HepG2 (cell line): ENCODE results near the gene CAMTA1. TPM values are rescaled to one million over a fixed set of nuclear protein-coding genes. Genes with fewer than 3 reads are reported as not detected.

Source experiments
- ATAC-seq: fragments of 200-7000 bp; cut with Tn5 transposase; 3 replicates; pipeline ENCODE4 v1.9.1; 2020; ENCODE audit warnings: mild to moderate bottlenecking, moderate library complexity
- BruUV-seq: library from RNA; stranded (reverse); fragments of 400-500 nt; replicated peaks from 2 replicates; lab custom pipeline; 2021; lab: Mats Ljungman, UMichigan
- CTCF ChIA-PET: fragments of 300-600 bp; formaldehyde crosslinking; extraction: SDS; loops from one replicate; lab custom pipeline; 2021; ENCODE audit warnings: low total read pairs, inconsistent platforms, low intra/inter-chr PET ratio; lab: Yijun Ruan, JAX
- POLR2A ChIA-PET: fragments of 350-600 bp; sonication (Branson Sonifier 250); formaldehyde crosslinking; loops from one replicate; lab custom pipeline; 2020; ENCODE audit warnings: antibody characterized with exemption, inconsistent platforms; lab: Yijun Ruan, JAX
- DNase-seq: peaks from one replicate; pipeline ENCODE4 v3.0.0-alpha.2; 2015; ENCODE audit warnings: low spot score
- FAIRE-seq: peaks from 3 replicates; lab custom pipeline; 2011; peaks lifted over from hg19 to GRCh38; lab: Jason Lieb, UNC
- H2AFZ ChIP-seq: one replicate; pipeline ENCODE4 v1.6.1; 2011; ENCODE audit warnings: low read length, inconsistent platforms
- H3K27ac ChIP-seq: fragments of 300-600 bp; 3 replicates; pipeline ENCODE4 v1.8.0; 2011; ENCODE audit warnings: mixed run types, mild to moderate bottlenecking, mixed read lengths, low read length, inconsistent platforms; ENCODE audit not compliant: insufficient read depth; ENCODE audit errors: extremely low read length
- H3K27me3 ChIP-seq, 2 experiments: fragments of 200-600 bp in 1 of 2; 2 replicates in 1 of 2; 3 replicates in 1 of 2; pipeline versions ENCODE4 v1.6.0 to v1.8.0; 2011; ENCODE audit warnings: low read length in 2 of 2, mild to moderate bottlenecking in 2 of 2, moderate library complexity in 2 of 2, inconsistent platforms in 1 of 2; ENCODE audit not compliant: insufficient read depth in 2 of 2, control insufficient read depth in 1 of 2
- H3K36me3 ChIP-seq, 2 experiments: fragments of 200-600 bp in 1 of 2; replicated peaks in 1 of 2; 2 replicates in 1 of 2; 3 replicates in 1 of 2; pipeline versions ENCODE4 v1.5.1 to v1.8.0; 2011; ENCODE audit warnings: low read length in 2 of 2, inconsistent platforms in 1 of 2; ENCODE audit not compliant: insufficient read depth in 2 of 2, control insufficient read depth in 1 of 2
- H3K4me1 ChIP-seq: 2 replicates; pipeline ENCODE4 v1.5.1; 2012; ENCODE audit warnings: low read length, inconsistent platforms; ENCODE audit not compliant: insufficient read depth
- H3K4me2 ChIP-seq: 2 replicates; pipeline ENCODE4 v1.6.0; 2011; ENCODE audit warnings: low read depth, low read length, inconsistent platforms
- H3K4me3 ChIP-seq, 3 experiments: fragments of 200-600 bp in 1 of 3; sonication (generic), shearing (Covaris generic) in 1 of 3; replicated peaks in 1 of 3; 2 replicates each; pipeline ENCODE4 v1.5.1; 2011 to 2016; ENCODE audit warnings: low read length in 3 of 3, inconsistent platforms in 2 of 3, low read depth in 2 of 3, mild to moderate bottlenecking in 2 of 3, control low read depth in 1 of 3, mixed read lengths in 1 of 3; ENCODE audit not compliant: insufficient read depth in 1 of 3
- H3K79me2 ChIP-seq: one replicate; pipeline ENCODE4 v1.6.1; 2011; ENCODE audit warnings: low read length, inconsistent platforms; ENCODE audit not compliant: insufficient read depth
- H3K9ac ChIP-seq: 2 replicates; pipeline ENCODE4 v1.6.0; 2011; ENCODE audit warnings: mild to moderate bottlenecking, low read depth, low read length, inconsistent platforms; ENCODE audit not compliant: insufficient read depth
- H3K9me3 ChIP-seq: 2 replicates; pipeline ENCODE4 v1.5.1; 2012; ENCODE audit warnings: mild to moderate bottlenecking, low read length
- H4K20me1 ChIP-seq: 2 replicates; pipeline ENCODE4 v1.6.0; 2011; ENCODE audit warnings: inconsistent platforms, mild to moderate bottlenecking, low read length, moderate library complexity; ENCODE audit not compliant: insufficient read depth
- BHLHE40 ChIP-seq: IDR thresholded peaks from 2 replicates; pipeline ENCODE4 v1.6.1; 2011; ENCODE audit warnings: low read length, improper control_type of control experiment
- E2F5 ChIP-seq: sonication (generic); formaldehyde crosslinking; conservative IDR thresholded peaks from 2 replicates; pipeline ENCODE4 v1.4.0; 2020; ENCODE audit warnings: missing genetic modification reagents
- FIP1L1 ChIP-seq: fragments of 200-400 bp; formaldehyde crosslinking; IDR thresholded peaks from 2 replicates; pipeline ENCODE4 v1.6.1; 2018; ENCODE audit warnings: low read depth, mild to moderate bottlenecking, low read length, moderate library complexity, borderline replicate concordance; ENCODE audit not compliant: insufficient read depth
- GTF3A ChIP-seq: sonication (generic); formaldehyde crosslinking; conservative IDR thresholded peaks from 2 replicates; pipeline ENCODE4 v1.4.0; 2020; ENCODE audit warnings: mild to moderate bottlenecking, missing genetic modification reagents
- HIVEP1 ChIP-seq: sonication (generic); formaldehyde crosslinking; IDR thresholded peaks from 2 replicates; pipeline ENCODE4 v1.4.0; 2020; ENCODE audit warnings: mild to moderate bottlenecking, missing genetic modification reagents
- NCOA2 ChIP-seq: sonication (generic); formaldehyde crosslinking; IDR thresholded peaks from 2 replicates; pipeline ENCODE4 v1.8.0; 2022; ENCODE audit warnings: inconsistent platforms
- TBP ChIP-seq: sonication (generic); formaldehyde crosslinking; IDR thresholded peaks from 2 replicates; pipeline ENCODE4 v1.5.0; 2020; ENCODE audit warnings: missing genetic modification reagents
- ZFP90 ChIP-seq: sonication (generic); formaldehyde crosslinking; IDR thresholded peaks from 2 replicates; pipeline ENCODE4 v1.8.0; 2022; ENCODE audit warnings: missing genetic modification reagents, mild to moderate bottlenecking, inconsistent platforms, borderline replicate concordance
- ZNF652 ChIP-seq: IDR thresholded peaks from 2 replicates; pipeline ENCODE4 v1.6.1; 2016; ENCODE audit warnings: low read depth, borderline replicate concordance
- WGBS: methylation state at CpG from one replicate; pipeline ENCODE4 v1.1.6; 2017; ENCODE audit warnings: low lambda C conversion rate; 5-methylcytosine and 5-hydroxymethylcytosine counted together
- in situ Hi-C: cut with HindIII; loops from 2 replicates; pipeline ENCODE4 v1.10.0; 2017; ENCODE audit warnings: low pct_unique_long_range_greater_than_20kb; ENCODE audit not compliant: extremely low pct_ligation_motif_present
- intact Hi-C: fragments of 100-400 bp; cut with micrococcal nuclease; formaldehyde crosslinking; loops from one replicate; pipeline ENCODE4 v1.10.0; 2022; ENCODE audit not compliant: unreplicated experiment
- polyA plus RNA-seq, 8 experiments: library from polyadenylated mRNA; depleted of rRNA in 3 of 8; stranded (reverse) in 7 of 8; unstranded in 1 of 8; fragments of >200 nt; fragmentation: Illumina TruSeq in 4 of 8; extraction: Trizol in 4 of 8; gene quantifications; 2 replicates each; pipeline versions ENCODE4 v1.2.1 to v1.2.3, GENCODE V29; 2011 to 2016; ENCODE audit warnings: low read depth in 4 of 8, missing spikeins in 1 of 8, mixed read lengths in 1 of 8; ENCODE audit not compliant: insufficient read depth in 1 of 8
- total RNA-seq, 5 experiments: library from RNA; depleted of rRNA; stranded (reverse); fragments of >200 nt; fragmentation: Illumina TruSeq; extraction: Trizol; gene quantifications; 2 replicates each; pipeline ENCODE4 v1.2.3, GENCODE V29; 2016; ENCODE audit warnings: low read depth in 1 of 5
- TF ChIP-seq, protein P1 (sequence below): sonication (generic); formaldehyde crosslinking; IDR thresholded peaks from 2 replicates; pipeline ENCODE4 v1.4.0; 2020; ENCODE audit warnings: missing genetic modification reagents
- TF ChIP-seq, protein P2 (sequence below): sonication (generic); formaldehyde crosslinking; IDR thresholded peaks from one replicate; pipeline ENCODE4 v1.5.1; 2020; ENCODE audit warnings: mild to moderate bottlenecking, missing genetic modification reagents; ENCODE audit errors: not compliant biosample characterization

The CAMTA1 gene
- total and polyA plus RNA-seq, 2 of the 13 experiments (the other 11 are each of a cell fraction or from before 2014, with no cell fraction given), result 25.0 to 36.4 TPM

GRCh38 chr1:7087888-7088287 is 302.6 kb downstream of the CAMTA1 start (continued):
- TF ChIP-seq, protein P1, sequence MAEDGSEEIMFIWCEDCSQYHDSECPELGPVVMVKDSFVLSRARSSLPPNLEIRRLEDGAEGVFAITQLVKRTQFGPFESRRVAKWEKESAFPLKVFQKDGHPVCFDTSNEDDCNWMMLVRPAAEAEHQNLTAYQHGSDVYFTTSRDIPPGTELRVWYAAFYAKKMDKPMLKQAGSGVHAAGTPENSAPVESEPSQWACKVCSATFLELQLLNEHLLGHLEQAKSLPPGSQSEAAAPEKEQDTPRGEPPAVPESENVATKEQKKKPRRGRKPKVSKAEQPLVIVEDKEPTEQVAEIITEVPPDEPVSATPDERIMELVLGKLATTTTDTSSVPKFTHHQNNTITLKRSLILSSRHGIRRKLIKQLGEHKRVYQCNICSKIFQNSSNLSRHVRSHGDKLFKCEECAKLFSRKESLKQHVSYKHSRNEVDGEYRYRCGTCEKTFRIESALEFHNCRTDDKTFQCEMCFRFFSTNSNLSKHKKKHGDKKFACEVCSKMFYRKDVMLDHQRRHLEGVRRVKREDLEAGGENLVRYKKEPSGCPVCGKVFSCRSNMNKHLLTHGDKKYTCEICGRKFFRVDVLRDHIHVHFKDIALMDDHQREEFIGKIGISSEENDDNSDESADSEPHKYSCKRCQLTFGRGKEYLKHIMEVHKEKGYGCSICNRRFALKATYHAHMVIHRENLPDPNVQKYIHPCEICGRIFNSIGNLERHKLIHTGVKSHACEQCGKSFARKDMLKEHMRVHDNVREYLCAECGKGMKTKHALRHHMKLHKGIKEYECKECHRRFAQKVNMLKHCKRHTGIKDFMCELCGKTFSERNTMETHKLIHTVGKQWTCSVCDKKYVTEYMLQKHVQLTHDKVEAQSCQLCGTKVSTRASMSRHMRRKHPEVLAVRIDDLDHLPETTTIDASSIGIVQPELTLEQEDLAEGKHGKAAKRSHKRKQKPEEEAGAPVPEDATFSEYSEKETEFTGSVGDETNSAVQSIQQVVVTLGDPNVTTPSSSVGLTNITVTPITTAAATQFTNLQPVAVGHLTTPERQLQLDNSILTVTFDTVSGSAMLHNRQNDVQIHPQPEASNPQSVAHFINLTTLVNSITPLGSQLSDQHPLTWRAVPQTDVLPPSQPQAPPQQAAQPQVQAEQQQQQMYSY (CRISPR knock-in tag), result no peak
- TF ChIP-seq FIP1L1 (no peak), TBP (no peak), E2F5 (CRISPR knock-in tag) (no peak)
- TF ChIP-seq, all 625 proteins: peak for 0

DNA sequence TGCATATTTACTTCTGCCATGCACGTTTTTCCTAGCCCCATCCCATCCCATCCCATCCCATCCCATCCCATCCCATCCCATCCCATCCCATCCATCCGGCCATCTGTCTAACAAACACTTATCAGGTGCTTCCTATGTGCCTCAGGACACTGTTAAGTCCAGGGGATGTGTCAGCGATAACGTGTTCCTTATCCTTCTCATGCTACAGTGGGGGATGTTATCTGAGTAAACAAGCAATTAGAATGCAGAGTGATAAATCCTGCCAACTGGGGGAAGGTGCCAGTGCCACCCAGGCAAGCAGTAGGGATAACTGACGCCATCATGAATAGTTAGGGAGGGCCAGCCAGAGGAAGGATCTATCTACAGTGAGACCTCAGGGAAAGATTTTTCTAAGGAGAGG is 304.2 kb downstream of the CAMTA1 start:
- H3K27ac ChIP-seq, result no peak overlapping the region
- 4% methylated on average over 5 of the region's 5 CpGs for WGBS
- ATAC-seq, result no peak
- no peaks in the 10 kb centered on the region for H3K4me1 ChIP-seq
- no peaks in the 10 kb centered on the region for H4K20me1 ChIP-seq
- peaks cover 2 to 48% of the 10 kb centered on the region in 2 experiments; a peak in 4 of 5 replicates for H3K27me3 ChIP-seq
- ChIA-PET POLR2A (no interaction called here), CTCF (no interaction called here)
- in situ Hi-C loops (no loop called here), intact Hi-C loops (no loop called here)
- H3K36me3 ChIP-seq, result no peaks in the 10 kb centered on the region
- no peak for DNase-seq
- BruUV-seq, result no TSS peak
- no peaks in the 10 kb centered on the region for H3K9me3 ChIP-seq
- H3K4me2 ChIP-seq, result no peak overlapping the region
- no peak overlapping the region for H3K4me3 ChIP-seq
- H3K9ac ChIP-seq, result no peak overlapping the region
- H2AFZ ChIP-seq, result no peak overlapping the region
- H3K79me2 ChIP-seq, result no peaks in the 10 kb centered on the region
- FAIRE-seq, result no peak
- TF ChIP-seq HIVEP1 (CRISPR knock-in tag), result no peak
- TF ChIP-seq ZFP90 (CRISPR knock-in tag), result no peak
- TF ChIP-seq, protein P2, sequence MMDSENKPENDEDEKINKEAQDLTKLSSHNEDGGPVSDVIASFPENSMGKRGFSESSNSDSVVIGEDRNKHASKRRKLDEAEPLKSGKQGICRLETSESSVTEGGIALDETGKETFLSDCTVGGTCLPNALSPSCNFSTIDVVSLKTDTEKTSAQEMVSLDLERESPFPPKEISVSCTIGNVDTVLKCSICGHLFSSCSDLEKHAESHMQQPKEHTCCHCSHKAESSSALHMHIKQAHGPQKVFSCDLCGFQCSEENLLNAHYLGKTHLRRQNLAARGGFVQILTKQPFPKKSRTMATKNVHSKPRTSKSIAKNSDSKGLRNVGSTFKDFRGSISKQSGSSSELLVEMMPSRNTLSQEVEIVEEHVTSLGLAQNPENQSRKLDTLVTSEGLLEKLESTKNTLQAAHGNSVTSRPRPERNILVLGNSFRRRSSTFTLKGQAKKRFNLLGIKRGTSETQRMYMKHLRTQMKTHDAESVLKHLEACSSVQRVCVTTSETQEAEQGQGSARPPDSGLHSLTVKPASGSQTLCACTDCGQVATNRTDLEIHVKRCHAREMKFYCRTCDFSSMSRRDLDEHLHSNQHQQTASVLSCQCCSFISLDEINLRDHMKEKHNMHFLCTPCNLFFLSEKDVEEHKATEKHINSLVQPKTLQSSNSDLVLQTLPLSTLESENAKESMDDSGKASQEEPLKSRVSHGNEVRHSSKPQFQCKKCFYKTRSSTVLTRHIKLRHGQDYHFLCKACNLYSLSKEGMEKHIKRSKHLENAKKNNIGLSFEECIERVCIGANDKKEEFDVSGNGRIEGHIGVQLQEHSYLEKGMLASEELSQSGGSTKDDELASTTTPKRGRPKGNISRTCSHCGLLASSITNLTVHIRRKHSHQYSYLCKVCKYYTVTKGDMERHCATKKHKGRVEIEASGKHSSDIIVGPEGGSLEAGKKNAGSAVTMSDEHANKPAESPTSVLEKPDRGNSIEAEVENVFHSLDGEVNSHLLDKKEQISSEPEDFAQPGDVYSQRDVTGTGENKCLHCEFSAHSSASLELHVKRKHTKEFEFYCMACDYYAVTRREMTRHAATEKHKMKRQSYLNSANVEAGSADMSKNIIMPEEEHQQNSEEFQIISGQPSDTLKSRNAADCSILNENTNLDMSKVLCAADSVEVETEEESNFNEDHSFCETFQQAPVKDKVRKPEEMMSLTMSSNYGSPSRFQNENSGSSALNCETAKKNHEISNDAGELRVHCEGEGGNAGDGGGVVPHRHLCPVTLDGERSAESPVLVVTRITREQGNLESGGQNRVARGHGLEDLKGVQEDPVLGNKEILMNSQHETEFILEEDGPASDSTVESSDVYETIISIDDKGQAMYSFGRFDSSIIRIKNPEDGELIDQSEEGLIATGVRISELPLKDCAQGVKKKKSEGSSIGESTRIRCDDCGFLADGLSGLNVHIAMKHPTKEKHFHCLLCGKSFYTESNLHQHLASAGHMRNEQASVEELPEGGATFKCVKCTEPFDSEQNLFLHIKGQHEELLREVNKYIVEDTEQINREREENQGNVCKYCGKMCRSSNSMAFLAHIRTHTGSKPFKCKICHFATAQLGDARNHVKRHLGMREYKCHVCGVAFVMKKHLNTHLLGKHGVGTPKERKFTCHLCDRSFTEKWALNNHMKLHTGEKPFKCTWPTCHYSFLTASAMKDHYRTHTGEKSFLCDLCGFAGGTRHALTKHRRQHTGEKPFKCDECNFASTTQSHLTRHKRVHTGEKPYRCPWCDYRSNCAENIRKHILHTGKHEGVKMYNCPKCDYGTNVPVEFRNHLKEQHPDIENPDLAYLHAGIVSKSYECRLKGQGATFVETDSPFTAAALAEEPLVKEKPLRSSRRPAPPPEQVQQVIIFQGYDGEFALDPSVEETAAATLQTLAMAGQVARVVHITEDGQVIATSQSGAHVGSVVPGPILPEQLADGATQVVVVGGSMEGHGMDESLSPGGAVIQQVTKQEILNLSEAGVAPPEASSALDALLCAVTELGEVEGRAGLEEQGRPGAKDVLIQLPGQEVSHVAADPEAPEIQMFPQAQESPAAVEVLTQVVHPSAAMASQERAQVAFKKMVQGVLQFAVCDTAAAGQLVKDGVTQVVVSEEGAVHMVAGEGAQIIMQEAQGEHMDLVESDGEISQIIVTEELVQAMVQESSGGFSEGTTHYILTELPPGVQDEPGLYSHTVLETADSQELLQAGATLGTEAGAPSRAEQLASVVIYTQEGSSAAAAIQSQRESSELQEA (CRISPR knock-in tag), result no peak
- TF ChIP-seq NCOA2 (CRISPR knock-in tag), result no peak
- no peak for TF ChIP-seq BHLHE40
- TF ChIP-seq ZNF652 (CRISPR knock-in tag), result no peak
- TF ChIP-seq GTF3A (CRISPR knock-in tag), result no peak
